T-helper 9 cell (primary cell): ENCODE measurements around the gene ADAT3.

Experiments
- DNase-seq: peaks from one replicate; pipeline ENCODE4 v3.0.0-alpha.2; 2020

Gene ADAT3

DNA sequence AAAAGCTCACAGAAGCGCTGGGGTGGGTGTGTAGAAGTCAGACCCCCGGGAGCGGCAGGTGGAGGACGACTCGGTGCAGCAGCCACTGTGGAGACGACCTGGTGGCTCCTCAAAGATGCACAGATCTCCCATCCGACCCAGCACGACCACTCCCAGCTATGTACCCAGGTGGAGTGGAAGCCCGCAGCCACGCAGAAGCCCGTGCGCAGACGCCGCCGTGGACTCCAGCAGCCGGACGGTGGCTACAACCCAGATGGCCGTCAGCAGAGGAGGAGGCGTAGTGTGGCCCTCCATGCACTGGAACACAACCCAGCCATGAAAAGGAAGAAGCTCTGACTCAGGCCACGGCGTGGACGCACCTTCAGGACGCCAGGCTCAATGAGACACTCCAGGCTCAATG lies 57.5 kb downstream of the ADAT3 start:
- DNase-seq, result no peak
